GM21526 (cell line): ENCODE measurements around the gene CD96.
A peak's percentile ranks its signal among the peaks of the same experiment; 100 is the strongest.
"Not testable (repeated sequence)": the region's sequence is repeated elsewhere in the genome, so short reads cannot be mapped to it uniquely, and the experiment has no call there.

Source experiments
- ATAC-seq: cut with Tn5 transposase; IDR thresholded peaks from one replicate; pipeline ENCODE4 v1.9.1; 2021; ENCODE audit warnings: moderate library complexity; ENCODE audit not compliant: unreplicated experiment, low FRiP score

The CD96 gene

DNA sequence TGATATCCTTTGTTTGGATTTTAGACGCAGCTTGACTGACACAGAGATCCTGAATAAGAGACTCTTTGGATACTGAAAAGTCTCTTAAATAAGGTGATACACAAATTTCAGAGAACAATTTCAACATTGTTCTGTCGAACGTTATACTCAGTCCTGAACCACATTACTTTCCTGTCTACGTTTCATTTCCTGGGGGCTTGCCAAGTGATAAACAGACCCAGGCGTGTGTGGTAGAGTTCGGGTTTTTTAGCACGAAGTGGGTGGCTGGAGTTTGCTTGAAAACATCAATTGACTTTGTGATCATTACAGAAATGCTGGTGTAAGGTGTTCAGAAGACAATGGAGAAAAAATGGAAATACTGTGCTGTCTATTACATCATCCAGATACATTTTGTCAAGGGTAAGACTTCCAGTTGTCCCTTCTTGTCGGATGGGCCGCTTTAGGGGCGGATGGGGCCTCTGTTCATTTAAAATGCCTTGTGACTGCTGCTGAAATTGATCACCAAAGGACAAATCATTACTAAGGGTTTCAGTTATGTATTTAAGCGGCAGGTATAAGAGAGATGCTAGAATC lies at the start of gene CD96:
CD96 (plus strand) TSS at position 287 of the 573 bp plus-strand sequence; CDS start at position 339, 52 bp downstream.
- ATAC-seq = no peak

- ATAC-seq = no peak
These were observed 48.7 kb upstream of the CD96 start for GRCh38 chr3:111493276-111493675.

- no peak for ATAC-seq
These were observed 45.0 kb upstream of the CD96 start for GRCh38 chr3:111496894-111497559.

GRCh38 chr3:111498022-111498421 lies 44.0 kb upstream of the CD96 start:
- ATAC-seq = no peak

- ATAC-seq = peak; percentile 70
These were observed 35.6 kb upstream of the CD96 start for GRCh38 chr3:111506435-111506834.

GRCh38 chr3:111509308-111509707 lies 32.7 kb upstream of the CD96 start:
- ATAC-seq = no peak

GRCh38 chr3:111517801-111518200 lies 24.2 kb upstream of the CD96 start:
- ATAC-seq = no peak

DNA sequence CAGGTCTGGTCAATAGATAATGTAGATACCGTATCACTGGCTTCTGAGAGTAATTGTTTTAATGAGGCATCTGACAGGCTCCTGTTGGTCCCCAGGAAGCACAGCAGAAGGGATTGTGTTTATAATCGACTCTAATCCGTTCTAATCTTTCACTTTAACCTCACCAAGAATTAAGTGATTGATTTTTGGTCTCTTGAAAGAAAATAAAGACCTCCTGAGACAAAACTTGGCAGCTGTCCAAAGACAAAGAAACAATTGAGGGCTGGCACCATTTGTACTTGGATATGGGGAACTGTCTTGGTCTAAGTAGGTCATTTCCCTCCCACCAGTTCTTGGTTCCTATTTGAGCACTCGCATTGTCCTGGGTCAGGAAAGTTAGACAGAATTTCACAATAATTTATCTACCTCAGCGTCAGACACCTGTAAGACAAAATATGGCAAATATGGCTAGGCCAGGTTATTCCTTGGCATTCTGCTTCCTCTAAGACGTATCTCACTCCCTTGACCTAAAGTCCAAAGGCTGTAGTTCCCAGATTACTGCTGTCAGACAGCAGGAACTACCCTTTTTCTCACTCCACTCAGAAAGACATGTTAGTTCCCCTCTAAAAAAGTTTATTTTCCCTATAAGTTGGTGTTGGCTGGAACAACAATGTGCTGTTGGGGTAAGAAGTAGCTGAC lies 22.7 kb upstream of the CD96 start:
- ATAC-seq = no peak

- no peak for ATAC-seq
These were observed 20.1 kb upstream of the CD96 start for GRCh38 chr3:111521891-111522290.

- ATAC-seq = not testable (repeated sequence)
These were observed 17.5 kb upstream of the CD96 start for GRCh38 chr3:111524486-111524885.

DNA sequence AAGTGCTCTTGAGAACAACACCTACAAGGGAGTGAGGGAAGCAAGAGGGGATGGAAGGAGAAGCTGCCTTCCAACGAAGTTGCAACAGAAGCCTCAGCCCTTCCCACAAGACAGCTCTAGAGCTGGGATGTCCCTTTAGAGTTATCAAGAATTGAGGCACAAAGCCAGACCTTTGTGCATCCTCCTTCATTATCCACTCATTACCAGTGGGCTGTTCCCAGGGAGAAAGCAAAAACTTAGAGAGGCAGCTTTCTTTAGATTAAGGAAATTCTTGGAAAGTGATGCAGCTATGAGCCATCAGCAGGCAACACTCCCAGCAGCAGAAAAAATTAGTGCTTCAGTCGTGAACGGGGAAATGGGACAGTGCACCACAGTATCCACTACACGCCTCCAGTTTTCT lies 10.6 kb upstream of the CD96 start:
- no peak for ATAC-seq

DNA sequence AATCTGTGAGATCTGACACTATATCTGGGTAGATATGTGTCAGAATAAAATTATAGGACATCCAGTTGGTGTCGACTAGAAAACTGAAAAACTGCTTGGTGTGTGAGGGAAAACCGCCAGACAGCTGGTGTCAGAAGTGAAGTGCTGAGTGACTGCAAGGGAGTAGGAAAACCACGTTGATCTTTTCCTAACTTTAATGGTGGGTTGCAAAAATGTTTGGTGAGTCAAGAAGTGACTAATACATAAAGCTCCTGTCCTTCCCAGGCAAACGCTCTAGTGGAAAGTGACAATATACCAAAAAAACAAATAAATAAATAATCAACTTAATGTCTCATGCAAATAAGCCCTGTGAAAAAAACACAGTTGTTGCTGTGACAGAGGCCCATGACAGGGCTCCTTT lies 7.3 kb upstream of the CD96 start:
- ATAC-seq = no peak

GRCh38 chr3:111538111-111538510 lies 3.9 kb upstream of the CD96 start:
- no peak for ATAC-seq

- ATAC-seq = peak; percentile 39
These were observed 3.3 kb upstream of the CD96 start for GRCh38 chr3:111538681-111539083.

GRCh38 chr3:111539351-111540331 lies 2.4 kb upstream of the CD96 start:
- ATAC-seq = peak; percentile 75

DNA sequence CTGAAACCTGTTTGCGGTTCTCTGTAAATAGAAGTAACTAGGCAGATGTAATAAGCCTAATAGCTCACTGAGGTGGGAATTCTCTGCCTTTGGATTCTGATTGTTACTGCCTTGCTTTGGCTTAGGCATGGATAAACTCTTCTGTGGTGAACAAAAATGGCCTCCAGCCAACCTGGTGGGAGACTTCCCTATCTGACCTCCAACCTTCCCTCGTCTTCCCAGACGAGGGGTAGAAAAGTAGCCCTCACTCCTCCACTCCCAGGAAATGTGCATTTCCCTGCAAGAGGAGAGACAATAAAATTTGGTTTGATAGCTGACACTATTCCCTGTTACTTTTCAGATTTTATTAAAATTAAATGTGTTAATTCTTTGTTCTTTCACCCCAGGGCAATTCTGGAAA lies 606 bp upstream of the CD96 start:
- ATAC-seq = no peak

- no peak for ATAC-seq
These were observed 759 bp downstream of the CD96 start for GRCh38 chr3:111542611-111543300.

DNA sequence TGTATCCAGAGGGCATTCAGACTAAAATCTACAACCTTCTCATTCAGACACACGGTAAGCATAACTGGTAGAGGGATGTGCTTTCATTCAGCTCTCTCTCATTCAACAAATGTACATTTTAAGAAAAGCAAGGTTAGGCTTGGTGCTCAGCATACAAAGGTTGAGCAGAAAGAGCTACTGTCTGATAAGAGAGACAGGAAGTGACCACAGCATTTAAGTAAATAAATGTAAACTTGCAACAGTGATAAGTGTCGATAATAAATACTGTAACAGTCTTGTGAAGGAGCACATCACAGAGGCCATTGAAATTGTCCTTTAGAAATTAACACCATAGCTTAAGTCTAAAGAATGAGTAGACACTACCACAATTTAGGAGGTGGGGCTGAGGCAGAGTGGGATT lies 3.4 kb downstream of the CD96 start:
- no peak for ATAC-seq

DNA sequence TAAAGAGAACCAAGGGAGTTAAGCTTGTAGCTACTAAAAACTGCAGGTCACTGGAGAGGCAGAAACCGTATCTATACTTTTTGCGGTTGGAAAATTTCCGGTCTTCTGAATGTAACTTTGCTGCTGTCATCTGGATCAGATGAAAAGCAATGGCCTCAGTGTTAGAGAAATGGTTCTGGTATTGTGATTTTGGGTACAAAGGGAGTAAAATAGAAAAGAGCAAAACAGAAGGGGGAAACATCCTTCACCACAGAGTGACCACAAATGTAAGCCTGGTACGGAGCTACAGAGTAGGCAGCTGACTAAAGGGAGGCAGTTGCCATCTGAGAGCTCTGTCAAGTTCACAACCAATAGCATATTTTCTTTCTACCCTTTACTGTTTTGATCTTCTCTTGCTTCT lies 5.6 kb downstream of the CD96 start:
- peak; percentile 77 for ATAC-seq

GRCh38 chr3:111548092-111548491 lies 6.1 kb downstream of the CD96 start:
- ATAC-seq = peak; percentile 67
